Measurements from ENCODE around the gene HOXB3.
"Not testable (repeated sequence)": the region's sequence is repeated elsewhere in the genome, so short reads cannot be mapped to it uniquely, and the experiment has no call there.

HOXB3 gene

GRCh38 chr17:48542114-48542656 lies 47.9 kb downstream of the HOXB3 start:
- DNase-seq = peak; percentile 24

- DNase-seq = peak; percentile 31
Observed at GRCh38 chr17:48541577-48542113, 48.4 kb downstream of the HOXB3 start.

GRCh38 chr17:48541036-48541576 lies 48.9 kb downstream of the HOXB3 start:
- no peak for DNase-seq

- DNase-seq = no peak
Observed at GRCh38 chr17:48540213-48540612, 49.8 kb downstream of the HOXB3 start.

GRCh38 chr17:48539177-48539576 lies 50.9 kb downstream of the HOXB3 start:
- no peak for DNase-seq

- DNase-seq = no peak
Observed at GRCh38 chr17:48537316-48537715, 52.7 kb downstream of the HOXB3 start.

GRCh38 chr17:48535793-48536559 lies 54.1 kb downstream of the HOXB3 start:
- not testable (repeated sequence) for DNase-seq

- no peak for DNase-seq
Observed at GRCh38 chr17:48532261-48532660, 57.8 kb downstream of the HOXB3 start.

GRCh38 chr17:48530887-48531272 lies 59.2 kb downstream of the HOXB3 start, which contains the start of gene HOXB1:
Gene HOXB1, minus strand, starts transcription at chr17:48531011. Its CDS starts 107 bp downstream, at chr17:48530904.
- DNase-seq = no peak

GRCh38 chr17:48530208-48530886 lies 59.7 kb downstream of the HOXB3 start:
- no peak for DNase-seq

GRCh38 chr17:48529683-48530009 lies 60.4 kb downstream of the HOXB3 start:
- DNase-seq = no peak

- no peak for DNase-seq
Observed at GRCh38 chr17:48528936-48529682, 60.9 kb downstream of the HOXB3 start.

GRCh38 chr17:48528153-48528935 lies 61.7 kb downstream of the HOXB3 start:
- DNase-seq = no peak

GRCh38 chr17:48527547-48527932 lies 62.5 kb downstream of the HOXB3 start:
- DNase-seq = no peak

GRCh38 chr17:48526608-48527546 lies 63.2 kb downstream of the HOXB3 start:
- no peak for DNase-seq

- no peak for DNase-seq
Observed at GRCh38 chr17:48523010-48523409, 67.0 kb downstream of the HOXB3 start.

- DNase-seq = no peak
Observed at GRCh38 chr17:48522031-48522653, 67.9 kb downstream of the HOXB3 start.

GRCh38 chr17:48520631-48521079 lies 69.4 kb downstream of the HOXB3 start:
- no peak for DNase-seq

- no peak for DNase-seq
Observed at GRCh38 chr17:48519427-48519826, 70.6 kb downstream of the HOXB3 start.

GRCh38 chr17:48517478-48517877 lies 72.6 kb downstream of the HOXB3 start:
- no peak for DNase-seq

Measured in activated CD4-positive, alpha-beta T cell treated with anti-CD3 and anti-CD28 coated beads, Interleukin-2, amount 50 U/mL, for 16 hours (primary cell).